Progenitor cell of endocrine pancreas (in vitro differentiated cells): ENCODE measurements around the gene UBXN2A. TPM values are rescaled to one million over a fixed set of nuclear protein-coding genes. Genes with fewer than 3 reads are reported as not detected.
"Not testable (repeated sequence)": the region's sequence is repeated elsewhere in the genome, so short reads cannot be mapped to it uniquely, and the experiment has no call there.

Experiments used
- DNase-seq: peaks from one replicate; pipeline ENCODE4 v3.0.0; 2021; ENCODE audit warnings: low spot score; ENCODE audit not compliant: unreplicated experiment
- H3K27ac Mint-ChIP-seq: 2 replicates; pipeline ENCODE4 v1.8.0; 2021; ENCODE audit warnings: mild to moderate bottlenecking, moderate library complexity, mixed read lengths
- H3K27me3 Mint-ChIP-seq: 2 replicates; pipeline ENCODE4 v1.8.0; 2021; ENCODE audit warnings: mixed read lengths
- H3K36me3 Mint-ChIP-seq: 2 replicates; pipeline ENCODE4 v1.8.0; 2022; ENCODE audit warnings: mixed read lengths; ENCODE audit not compliant: insufficient read depth
- H3K4me1 Mint-ChIP-seq: 2 replicates; pipeline ENCODE4 v1.8.0; 2021; ENCODE audit warnings: low read depth, mixed read lengths
- H3K4me3 Mint-ChIP-seq: 2 replicates; pipeline ENCODE4 v1.8.0; 2021; ENCODE audit warnings: low read depth, mild to moderate bottlenecking, moderate library complexity, mixed read lengths
- H3K9me3 Mint-ChIP-seq: 2 replicates; pipeline ENCODE4 v1.8.0; 2021; ENCODE audit warnings: low read depth, mixed read lengths
- CTCF ChIP-seq: fragments of 200-600 bp; sonication (generic); IDR thresholded peaks from one replicate; pipeline ENCODE4 v1.5.0; 2021; ENCODE audit warnings: antibody characterized with exemption, mild to moderate bottlenecking; ENCODE audit not compliant: unreplicated experiment
- total RNA-seq: library from RNA; stranded (reverse); gene quantifications from 2 replicates; pipeline ENCODE4 v1.2.1, GENCODE V29; 2021

UBXN2A gene
- total RNA-seq, 1 donor from 2014 or later: 24.1 TPM

DNA sequence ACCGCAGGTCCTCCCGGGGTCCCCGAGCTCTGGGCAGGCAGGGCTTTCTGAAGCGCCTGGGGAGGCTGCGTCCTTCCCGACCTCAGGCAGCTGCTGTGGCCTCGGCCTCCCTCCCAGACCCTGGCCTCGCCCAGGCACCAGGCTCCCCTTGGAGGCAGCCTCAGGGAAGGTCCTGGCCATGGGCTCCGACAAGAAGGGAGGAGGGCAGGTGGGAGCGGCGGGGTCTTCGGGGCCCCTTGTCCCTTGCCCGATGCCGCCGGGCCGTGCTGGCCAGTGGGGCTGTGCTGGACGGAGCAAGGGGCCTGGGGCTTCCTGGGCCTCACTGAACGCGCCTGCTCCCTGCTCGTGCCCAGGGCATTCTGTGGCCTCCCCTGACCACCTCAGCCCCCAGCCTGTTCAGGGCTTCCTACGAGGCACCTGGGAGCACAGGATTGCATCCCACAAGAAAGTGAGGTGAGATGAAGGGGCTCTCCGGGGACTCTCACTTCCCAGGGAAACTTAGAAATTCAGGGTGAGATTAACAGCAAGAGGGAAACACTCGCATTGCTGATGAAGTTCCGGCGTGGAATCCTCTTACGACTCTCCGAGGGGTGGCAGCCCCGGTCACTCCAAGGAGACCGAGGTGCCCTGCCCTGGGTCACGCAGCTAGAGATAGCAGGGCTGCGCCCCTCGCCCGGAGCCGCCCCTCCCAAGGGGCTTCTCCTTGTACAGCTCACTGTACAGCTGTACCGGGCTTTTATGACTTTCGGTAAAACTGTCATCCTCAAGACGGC lies 70.4 kb downstream of the UBXN2A start:
- Mint-ChIP-seq H3K36me3 (no peaks in the 10 kb centered on the region), H3K4me1 (peaks cover 6% of the 10 kb centered on the region), H3K27me3 (peaks cover 36% of the 10 kb centered on the region), H3K4me3 (no peak overlapping the region), H3K27ac (no peak overlapping the region), H3K9me3 (no peaks in the 10 kb centered on the region)
- no peak for TF ChIP-seq CTCF
- no peak for DNase-seq

GRCh38 chr2:24011250-24012104 lies 71.2 kb downstream of the UBXN2A start:
- TF ChIP-seq CTCF: no peak
- peaks cover 36% of the 10 kb centered on the region for H3K27me3 Mint-ChIP-seq
- no peak for DNase-seq
- no peaks in the 10 kb centered on the region for H3K36me3 Mint-ChIP-seq
- H3K4me3 Mint-ChIP-seq: peak overlapping the region; percentile 22
- H3K9me3 Mint-ChIP-seq: no peaks in the 10 kb centered on the region
- peaks cover 6% of the 10 kb centered on the region for H3K4me1 Mint-ChIP-seq
- no peak overlapping the region for H3K27ac Mint-ChIP-seq

DNA sequence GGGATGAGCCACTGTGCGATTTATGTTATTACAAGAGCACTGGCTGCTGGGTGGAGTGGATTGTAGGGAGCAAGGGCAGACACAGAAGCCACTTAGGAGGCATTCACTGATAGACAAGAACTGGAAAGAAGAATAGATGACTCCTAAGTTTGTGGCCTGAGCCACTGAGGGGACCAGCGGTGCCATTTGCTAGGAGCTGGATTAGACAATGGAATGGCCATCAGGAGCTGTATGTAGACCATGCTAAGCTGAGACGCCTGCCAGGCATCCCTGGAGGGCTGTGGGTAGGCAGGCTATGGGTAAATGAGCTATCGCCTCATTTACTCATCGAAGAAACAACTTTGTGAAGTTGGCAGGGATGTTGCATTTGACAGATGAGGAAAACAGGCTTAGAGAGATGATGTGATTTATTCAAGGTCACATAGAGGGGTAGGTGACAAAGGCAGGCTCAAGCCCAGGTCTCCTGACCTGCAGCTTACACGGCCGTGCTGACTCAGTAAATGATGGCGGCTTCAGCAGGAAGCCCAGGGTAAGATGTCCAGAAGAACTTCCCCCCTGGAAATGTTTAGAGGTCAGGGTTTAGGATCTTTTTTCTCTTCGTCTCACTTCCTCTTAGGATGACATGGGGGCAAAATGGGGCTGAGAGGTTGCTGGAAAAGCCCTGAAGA lies 72.4 kb downstream of the UBXN2A start:
- H3K36me3 Mint-ChIP-seq: no peaks in the 10 kb centered on the region

GRCh38 chr2:24014902-24015301 lies 74.6 kb downstream of the UBXN2A start:
- not testable (repeated sequence) for H3K27ac Mint-ChIP-seq, H3K4me1 Mint-ChIP-seq, DNase-seq, H3K36me3 Mint-ChIP-seq, H3K4me3 Mint-ChIP-seq, H3K9me3 Mint-ChIP-seq
- peaks cover 20% of the 10 kb centered on the region for H3K27me3 Mint-ChIP-seq

More for the DNA sequence above, 72.4 kb downstream of the UBXN2A start:
- Mint-ChIP-seq H3K9me3 (no peaks in the 10 kb centered on the region), H3K4me1 (peaks cover 6% of the 10 kb centered on the region), H3K27ac (no peak overlapping the region), H3K4me3 (no peak overlapping the region), H3K27me3 (peaks cover 36% of the 10 kb centered on the region)
- TF ChIP-seq CTCF: no peak
- no peak for DNase-seq

DNA sequence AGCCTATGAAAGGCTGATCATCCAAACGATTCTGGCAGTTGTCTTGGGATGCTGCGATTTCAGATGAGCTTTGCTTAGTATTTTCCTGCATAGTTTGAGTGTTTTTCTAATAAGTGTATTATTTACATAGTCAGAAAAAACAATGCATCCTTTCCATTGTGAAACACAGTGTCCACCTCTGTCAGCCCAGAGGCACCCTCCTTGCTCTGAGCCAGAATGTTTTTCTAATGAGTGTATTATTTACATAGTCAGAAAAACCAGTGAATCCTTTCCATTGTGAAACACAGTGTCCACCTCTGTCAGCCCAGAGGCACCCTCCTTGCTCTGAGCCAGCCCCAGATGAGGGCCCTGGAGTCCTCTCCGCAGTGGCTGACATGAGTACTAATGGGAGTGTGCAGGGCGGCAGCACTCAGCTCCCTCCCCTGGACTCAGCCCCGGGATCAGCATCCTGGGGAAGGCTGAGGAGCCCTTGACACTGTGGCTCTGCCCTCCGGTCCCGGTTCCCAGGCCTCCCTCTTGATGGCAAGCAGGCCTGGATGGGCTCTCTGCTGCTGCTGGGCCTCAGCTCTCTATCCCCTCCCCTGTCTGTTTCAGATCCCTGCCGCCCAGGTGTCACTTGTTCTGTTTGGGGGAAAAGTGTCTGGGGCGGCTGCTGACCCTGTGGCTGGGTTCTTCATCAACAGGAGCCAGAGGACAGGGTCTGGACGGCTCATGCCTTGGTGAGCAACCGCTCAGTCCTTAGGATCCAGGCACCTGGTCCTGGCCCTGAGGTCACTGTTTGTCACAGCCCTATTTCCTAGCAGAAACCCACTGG lies 75.5 kb downstream of the UBXN2A start:
- no peaks in the 10 kb centered on the region for H3K9me3 Mint-ChIP-seq
- no peaks in the 10 kb centered on the region for H3K4me1 Mint-ChIP-seq
- peaks cover 18% of the 10 kb centered on the region for H3K27me3 Mint-ChIP-seq
- no peak for DNase-seq
- H3K4me3 Mint-ChIP-seq: no peak overlapping the region
- no peak overlapping the region for H3K27ac Mint-ChIP-seq
- no peak for TF ChIP-seq CTCF
- no peaks in the 10 kb centered on the region for H3K36me3 Mint-ChIP-seq
